OCI-LY7 (cell line): Measurements from ENCODE around the gene ITSN2. TPM values are rescaled to one million over a fixed set of nuclear protein-coding genes. Genes with fewer than 3 reads are reported as not detected.

ENCODE experiments used
- BruUV-seq: library from RNA; stranded (reverse); fragments of 400-500 nt; replicated peaks from 2 replicates; lab custom pipeline; 2021; lab: Mats Ljungman, UMichigan
- CTCF ChIA-PET: fragments of 300-600 bp; sonication (Branson Sonifier 250); formaldehyde crosslinking; loops from one replicate; lab custom pipeline; 2022; ENCODE audit warnings: antibody characterized with exemption; ENCODE audit not compliant: unreplicated experiment; lab: Charles Lee
- POLR2A ChIA-PET: fragments of 300-600 bp; sonication (Branson Sonifier 250); formaldehyde crosslinking; loops from one replicate; lab custom pipeline; 2022; ENCODE audit warnings: antibody characterized with exemption; lab: Charles Lee
- DNase-seq: peaks from one replicate; pipeline ENCODE4 v3.0.0-alpha.2; 2015; ENCODE audit warnings: low spot score
- H2AFZ ChIP-seq: fragments of 200-600 bp; sonication (generic), shearing (Covaris generic); 2 replicates; pipeline ENCODE4 v1.6.1; 2014; ENCODE audit warnings: mild to moderate bottlenecking, antibody characterized with exemption, low read length, moderate library complexity
- H3K27ac ChIP-seq: fragments of 200-600 bp; sonication (generic); 2 replicates; pipeline ENCODE4 v1.5.1; 2014; ENCODE audit warnings: mixed run types, low read depth, mild to moderate bottlenecking, moderate library complexity, low read length, inconsistent platforms; ENCODE audit not compliant: poor library complexity, severe bottlenecking
- H3K36me3 ChIP-seq: fragments of 200-600 bp; sonication (generic); 2 replicates; pipeline ENCODE4 v1.6.1; 2014; ENCODE audit warnings: mild to moderate bottlenecking, antibody characterized with exemption, low read length, moderate library complexity, mixed read lengths; ENCODE audit not compliant: insufficient read depth
- H3K4me1 ChIP-seq: fragments of 200-600 bp; sonication (generic); 2 replicates; pipeline ENCODE4 v1.5.1; 2014; ENCODE audit warnings: mild to moderate bottlenecking, low read length; ENCODE audit not compliant: insufficient read depth, poor library complexity, severe bottlenecking
- H3K4me2 ChIP-seq: fragments of 200-600 bp; sonication (generic); 2 replicates; pipeline ENCODE4 v1.6.1; 2014; ENCODE audit warnings: mild to moderate bottlenecking, low read length
- H3K4me3 ChIP-seq: fragments of 200-600 bp; sonication (generic); 2 replicates; pipeline ENCODE4 v1.5.1; 2014; ENCODE audit warnings: mild to moderate bottlenecking, low read depth, low read length; ENCODE audit not compliant: poor library complexity, severe bottlenecking
- H3K79me2 ChIP-seq: fragments of 200-600 bp; sonication (generic); 2 replicates; pipeline ENCODE4 v1.6.1; 2016; ENCODE audit warnings: low read depth, mild to moderate bottlenecking, low read length, moderate library complexity, mixed read lengths; ENCODE audit not compliant: insufficient read depth
- H3K9me2 ChIP-seq: fragments of 200-600 bp; sonication (generic); 2 replicates; pipeline ENCODE4 v1.6.1; 2016; ENCODE audit warnings: mild to moderate bottlenecking, low read length, mixed read lengths; ENCODE audit not compliant: insufficient read depth
- H3K9me3 ChIP-seq: fragments of 200-600 bp; sonication (generic); 2 replicates; pipeline ENCODE4 v1.6.1; 2014; ENCODE audit warnings: mild to moderate bottlenecking, mixed run types, low read length, mixed read lengths
- H4K20me1 ChIP-seq: fragments of 200-600 bp; sonication (generic); 2 replicates; pipeline ENCODE4 v1.6.1; 2014; ENCODE audit warnings: mild to moderate bottlenecking, antibody characterized with exemption, low read length, moderate library complexity, mixed read lengths; ENCODE audit not compliant: insufficient read depth
- CTCF ChIP-seq: fragments of 200-600 bp; sonication (generic); conservative IDR thresholded peaks from 2 replicates; pipeline ENCODE4 v1.5.1; 2014; ENCODE audit warnings: mild to moderate bottlenecking, antibody characterized with exemption, low read length, moderate library complexity, mixed read lengths
- EZH2phosphoT487 ChIP-seq: fragments of 200-600 bp; sonication (generic); IDR thresholded peaks from 2 replicates; pipeline ENCODE4 v1.6.1; 2018; ENCODE audit warnings: low read depth, borderline replicate concordance, mild to moderate bottlenecking, mixed run types, antibody characterized with exemption, low read length, moderate library complexity, mixed read lengths
- intact Hi-C: fragments of 100-400 bp; cut with micrococcal nuclease; formaldehyde crosslinking; loops from one replicate; pipeline ENCODE4 v1.10.0; 2022; ENCODE audit not compliant: unreplicated experiment
- total RNA-seq, 2 experiments: library from RNA; depleted of rRNA in 1 of 2; stranded (reverse); fragments of >200 nt in 1 of 2; shearing (Covaris generic) in 1 of 2; gene quantifications; 2 replicates each; pipeline ENCODE4 v1.2.3, GENCODE V29; 2014 to 2022

The ITSN2 gene
- total RNA-seq, 2 experiments from 2014 or later: 25.4 to 65.7 TPM

- Histone ChIP-seq H2AFZ (no peak overlapping the region), H3K4me1 (no peaks in the 10 kb centered on the region), H3K9me2 (no peaks in the 10 kb centered on the region), H3K4me2 (no peak overlapping the region), H4K20me1 (no peaks in the 10 kb centered on the region), H3K36me3 (peaks cover 43% of the 10 kb centered on the region), H3K79me2 (no peaks in the 10 kb centered on the region), H3K9me3 (no peaks in the 10 kb centered on the region), H3K4me3 (no peak overlapping the region), H3K27ac (no peak overlapping the region)
- intact Hi-C loops: no loop called here
- ChIA-PET POLR2A (interaction anchor here (0.8 kb wide), 1 partner anchor 104 kb away, joined by 3 read pairs; no protein-coding TSS in a partner anchor), CTCF (no interaction called here)
- TF ChIP-seq CTCF (no peak), EZH2phosphoT487 (no peak)
- DNase-seq: no peak
- no TSS peak for BruUV-seq
Measured at GRCh38 chr2:24272907-24273306, 87.4 kb downstream of the ITSN2 start.

GRCh38 chr2:24272161-24272802 is 88.1 kb downstream of the ITSN2 start:
- Histone ChIP-seq H3K27ac (no peak overlapping the region), H4K20me1 (no peaks in the 10 kb centered on the region), H2AFZ (no peak overlapping the region), H3K9me2 (no peaks in the 10 kb centered on the region), H3K36me3 (peaks cover 49% of the 10 kb centered on the region), H3K79me2 (no peaks in the 10 kb centered on the region), H3K4me2 (no peak overlapping the region), H3K4me1 (no peaks in the 10 kb centered on the region), H3K4me3 (no peak overlapping the region), H3K9me3 (no peaks in the 10 kb centered on the region)
- CTCF ChIA-PET: no interaction called here
- TF ChIP-seq EZH2phosphoT487: no peak
- no peak for TF ChIP-seq CTCF
- no peak for DNase-seq
- BruUV-seq: no TSS peak
- POLR2A ChIA-PET: interaction anchor here (0.7 kb wide), 1 partner anchor 78 kb away, joined by 4 read pairs; no protein-coding TSS in a partner anchor
- intact Hi-C loops: no loop called here

- BruUV-seq: no TSS peak
Measured at GRCh38 chr2:24269265-24269664, 91.1 kb downstream of the ITSN2 start.

More at GRCh38 chr2:24269265-24269664, 91.1 kb downstream of the ITSN2 start:
- H3K9me2 ChIP-seq: no peaks in the 10 kb centered on the region
- CTCF ChIA-PET: no interaction called here
- intact Hi-C loops: no loop called here
- H3K4me3 ChIP-seq: no peak overlapping the region
- H3K4me2 ChIP-seq: no peak overlapping the region
- H4K20me1 ChIP-seq: no peaks in the 10 kb centered on the region
- POLR2A ChIA-PET: no interaction called here
- no peaks in the 10 kb centered on the region for H3K4me1 ChIP-seq
- H3K36me3 ChIP-seq: peaks cover 49% of the 10 kb centered on the region
- H3K27ac ChIP-seq: no peak overlapping the region
- H2AFZ ChIP-seq: no peak overlapping the region
- H3K9me3 ChIP-seq: no peaks in the 10 kb centered on the region
- no peak for TF ChIP-seq EZH2phosphoT487
- TF ChIP-seq CTCF: no peak
- DNase-seq: no peak
- H3K79me2 ChIP-seq: no peaks in the 10 kb centered on the region
